Measurements from ENCODE around the gene HOXA7.

HOXA7 gene

DNA sequence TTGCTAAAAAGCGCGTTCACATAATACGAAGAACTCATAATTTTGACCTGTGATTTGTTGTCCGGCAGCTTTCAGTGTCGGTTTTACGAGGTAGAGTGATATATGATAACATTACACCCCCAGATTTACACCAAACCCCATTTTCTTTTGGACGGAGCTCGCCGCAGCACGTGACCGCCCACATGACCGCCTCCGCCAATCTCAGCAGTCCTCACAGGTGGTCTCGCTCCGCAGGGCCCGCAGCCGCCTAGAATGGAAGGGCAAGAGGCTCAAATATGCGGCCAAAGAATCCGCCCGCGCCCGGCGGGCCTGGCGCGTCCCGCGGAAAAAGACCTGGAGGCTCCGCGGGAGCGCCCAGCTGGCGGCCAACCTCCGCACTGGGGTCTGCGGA is at the start of gene HOXA7:
Gene HOXA7 (minus strand): TSS at position 168 of the 391 bp plus-strand sequence. CDS start 130 bp downstream, at position 38.
- no peak for TF ChIP-seq ZNF274 (IDR thresholded peaks at IDR 0.05; ENCODE audit: low read depth, low read length)
- peak within 1 kb of the TSS; percentile 47 for H3K4me3 ChIP-seq (ENCODE audit: low read length)

- no peak for TF ChIP-seq ZNF274 (IDR thresholded peaks at IDR 0.05; ENCODE audit: low read depth, low read length)
- no peak overlapping the region for H3K4me3 ChIP-seq (ENCODE audit: low read length)
Observed at GRCh38 chr7:27205325-27206280, 49.1 kb upstream of the HOXA7 start.

GRCh38 chr7:27204851-27205322 is 48.4 kb upstream of the HOXA7 start:
- no peak overlapping the region for H3K4me3 ChIP-seq (ENCODE audit: low read length)
- TF ChIP-seq ZNF274 (IDR thresholded peaks at IDR 0.05; ENCODE audit: low read depth, low read length): no peak

GRCh38 chr7:27203964-27204594 is 47.6 kb upstream of the HOXA7 start:
- no peak overlapping the region for H3K4me3 ChIP-seq (ENCODE audit: low read length)
- TF ChIP-seq ZNF274 (IDR thresholded peaks at IDR 0.05; ENCODE audit: low read depth, low read length): no peak

GRCh38 chr7:27203365-27203953 is 47.0 kb upstream of the HOXA7 start:
- no peak overlapping the region for H3K4me3 ChIP-seq (ENCODE audit: low read length)
- TF ChIP-seq ZNF274 (IDR thresholded peaks at IDR 0.05; ENCODE audit: low read depth, low read length): no peak

- H3K4me3 ChIP-seq (ENCODE audit: low read length): no peak overlapping the region
- TF ChIP-seq ZNF274 (IDR thresholded peaks at IDR 0.05; ENCODE audit: low read depth, low read length): no peak
Observed at GRCh38 chr7:27202862-27203134, 46.3 kb upstream of the HOXA7 start.

DNA sequence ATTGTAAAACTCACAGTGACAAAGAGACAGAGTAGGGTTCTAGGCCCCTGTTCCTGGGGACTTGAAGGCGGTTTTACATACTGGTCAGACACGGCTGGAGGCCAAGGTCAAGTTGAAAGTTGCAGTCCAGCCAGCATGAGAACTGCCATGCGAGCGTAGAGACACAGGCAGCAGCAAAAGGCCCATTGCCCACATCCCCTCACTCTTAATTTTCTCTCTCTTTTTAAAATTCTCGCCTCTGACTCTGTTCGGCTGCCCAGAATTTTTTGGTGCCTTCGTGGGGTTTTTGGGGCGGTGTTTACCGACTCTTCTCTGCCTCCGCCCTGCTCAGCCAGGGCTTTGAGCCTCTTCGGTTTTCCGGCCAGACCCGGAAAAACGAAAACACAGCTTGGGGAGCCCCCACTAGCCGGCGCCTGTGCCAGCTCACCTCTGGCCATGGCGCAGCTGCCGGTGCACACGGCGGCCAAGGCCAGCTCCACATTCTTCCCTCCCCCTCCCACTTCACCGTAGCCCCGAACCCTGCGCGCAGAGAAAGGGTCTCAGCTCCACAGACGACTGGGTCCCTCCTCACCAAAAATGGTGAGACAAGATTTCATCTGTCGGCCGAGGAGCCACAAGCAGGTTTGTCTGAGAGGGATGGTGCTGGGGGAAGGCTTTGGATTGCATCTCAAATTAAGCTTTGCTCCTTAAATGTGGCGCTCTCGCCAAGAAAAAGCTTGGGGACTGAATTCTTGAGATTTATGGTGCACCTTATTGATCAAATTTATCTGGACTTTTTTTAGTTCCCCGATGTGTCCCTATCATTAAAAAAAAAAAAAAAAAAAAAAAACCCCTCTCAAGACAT is 45.8 kb upstream of the HOXA7 start:
- H3K4me3 ChIP-seq (ENCODE audit: low read length): no peak overlapping the region
- no peak for TF ChIP-seq ZNF274 (IDR thresholded peaks at IDR 0.05; ENCODE audit: low read depth, low read length)

DNA sequence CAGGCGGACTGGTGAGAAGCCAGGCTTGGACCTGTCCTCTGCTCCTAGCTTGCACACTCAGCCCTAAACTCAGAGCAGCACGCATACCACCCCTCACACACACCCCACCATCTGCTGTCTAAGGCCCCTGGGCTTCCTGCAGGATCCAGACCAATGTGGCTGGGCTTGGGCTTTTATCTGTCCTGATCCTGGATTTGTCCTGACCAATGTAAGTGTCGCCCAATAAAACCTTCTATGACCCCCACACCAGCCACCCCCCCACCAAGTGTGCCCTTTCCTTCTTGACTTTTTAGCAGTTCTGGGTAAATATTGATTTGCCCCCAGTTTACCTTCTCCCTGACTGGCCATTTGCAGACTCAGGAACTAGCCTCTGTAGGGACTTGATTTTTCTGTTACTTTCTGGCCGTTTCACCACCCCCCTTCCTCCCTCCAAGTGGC is 45.1 kb upstream of the HOXA7 start:
- H3K4me3 ChIP-seq (ENCODE audit: low read length): no peak overlapping the region
- TF ChIP-seq ZNF274 (IDR thresholded peaks at IDR 0.05; ENCODE audit: low read depth, low read length): no peak

GRCh38 chr7:27200761-27201579 is 44.5 kb upstream of the HOXA7 start:
- H3K4me3 ChIP-seq (ENCODE audit: low read length): no peak overlapping the region
- TF ChIP-seq ZNF274 (IDR thresholded peaks at IDR 0.05; ENCODE audit: low read depth, low read length): no peak

- no peak for TF ChIP-seq ZNF274 (IDR thresholded peaks at IDR 0.05; ENCODE audit: low read depth, low read length)
- peak within 1 kb of the TSS; percentile 64 for H3K4me3 ChIP-seq (ENCODE audit: low read length)
Observed at GRCh38 chr7:27199849-27200760, 43.6 kb upstream of the HOXA7 start, which contains the start of gene HOXA13. Gene HOXA13, minus strand, starts transcription at chr7:27200091. Its CDS starts 14 bp downstream, at chr7:27200077.

GRCh38 chr7:27198871-27199801 is 42.7 kb upstream of the HOXA7 start:
- peak overlapping the region; percentile 3 for H3K4me3 ChIP-seq (ENCODE audit: low read length)

More at GRCh38 chr7:27198871-27199801, 42.7 kb upstream of the HOXA7 start:
- no peak for TF ChIP-seq ZNF274 (IDR thresholded peaks at IDR 0.05; ENCODE audit: low read depth, low read length)
